Caco-2 (cell line): Measurements from ENCODE around the gene TSR3. TPM values are rescaled to one million over a fixed set of nuclear protein-coding genes. Genes with fewer than 3 reads are reported as not detected.

ENCODE experiments used
- BruUV-seq: library from RNA; stranded (reverse); fragments of 400-500 nt; replicated peaks from 2 replicates; lab custom pipeline; 2021; lab: Mats Ljungman, UMichigan
- CTCF ChIA-PET: fragments of 300-600 bp; sonication (Branson Sonifier 250); formaldehyde crosslinking; loops from one replicate; lab custom pipeline; 2022; ENCODE audit warnings: antibody characterized with exemption; lab: Charles Lee
- POLR2A ChIA-PET: fragments of 300-600 bp; sonication (Branson Sonifier 250); formaldehyde crosslinking; loops from one replicate; lab custom pipeline; 2022; ENCODE audit warnings: antibody characterized with exemption; lab: Charles Lee
- DNase-seq, 2 experiments: peaks; one replicate each; pipeline versions ENCODE4 v3.0.0 to v3.0.0-alpha.2; 2020 to 2022
- H3K27me3 ChIP-seq: replicated peaks from 2 replicates; pipeline ENCODE4 v1.6.0; 2011; ENCODE audit warnings: low read length; ENCODE audit not compliant: control insufficient read depth, insufficient read depth
- H3K36me3 ChIP-seq: 2 replicates; pipeline ENCODE4 v1.5.1; 2011; ENCODE audit warnings: low read length; ENCODE audit not compliant: control insufficient read depth, insufficient read depth
- H3K4me1 ChIP-seq: fragments of 250-450 bp; sonication (Bioruptor Pico); 2 replicates; pipeline ENCODE4 v1.5.1; 2020; ENCODE audit warnings: mild to moderate bottlenecking
- H3K4me3 ChIP-seq: 2 replicates; pipeline ENCODE4 v1.5.1; 2011; ENCODE audit warnings: low read depth, mild to moderate bottlenecking, control low read depth, low read length
- H3K9me3 ChIP-seq: fragments of 250-450 bp; sonication (Bioruptor Pico); 2 replicates; pipeline ENCODE4 v1.5.1; 2020; ENCODE audit warnings: mild to moderate bottlenecking, moderate library complexity
- H3K27ac Mint-ChIP-seq: one replicate; pipeline ENCODE4 v1.8.0; 2022; ENCODE audit warnings: mixed read lengths; ENCODE audit not compliant: unreplicated experiment
- H3K27me3 Mint-ChIP-seq: one replicate; pipeline ENCODE4 v1.8.0; 2022; ENCODE audit warnings: mixed read lengths; ENCODE audit not compliant: insufficient read depth, unreplicated experiment
- H3K36me3 Mint-ChIP-seq: one replicate; pipeline ENCODE4 v1.8.0; 2022; ENCODE audit warnings: mild to moderate bottlenecking, mixed read lengths; ENCODE audit not compliant: insufficient read depth, unreplicated experiment
- H3K4me1 Mint-ChIP-seq: one replicate; pipeline ENCODE4 v1.8.0; 2022; ENCODE audit warnings: low read depth, mixed read lengths; ENCODE audit not compliant: unreplicated experiment
- H3K4me3 Mint-ChIP-seq: one replicate; pipeline ENCODE4 v1.8.0; 2022; ENCODE audit warnings: mild to moderate bottlenecking, moderate library complexity, mixed read lengths; ENCODE audit not compliant: unreplicated experiment
- H3K9me3 Mint-ChIP-seq: one replicate; pipeline ENCODE4 v1.8.0; 2022; ENCODE audit warnings: mixed read lengths; ENCODE audit not compliant: unreplicated experiment
- intact Hi-C: fragments of 100-400 bp; cut with micrococcal nuclease; formaldehyde crosslinking; loops from one replicate; pipeline ENCODE4 v1.10.0; 2022; ENCODE audit not compliant: unreplicated experiment
- total RNA-seq: library from RNA; stranded (reverse); gene quantifications from 2 replicates; pipeline ENCODE4 v1.2.3, GENCODE V29; 2022
- TF ChIP-seq, protein P1 (sequence below), 2 experiments: fragments of 200-600 bp in 1 of 2; IDR thresholded peaks; 1 replicate in 1 of 2; 2 replicates in 1 of 2; pipeline versions ENCODE4 v1.5.1 to v1.8.0; 2011 to 2022; ENCODE audit warnings: antibody characterized with exemption in 1 of 2, control low read depth in 1 of 2, inconsistent platforms in 1 of 2, low read depth in 1 of 2, low read length in 1 of 2, mild to moderate bottlenecking in 1 of 2, moderate library complexity in 1 of 2; ENCODE audit not compliant: insufficient read depth in 1 of 2, severe bottlenecking in 1 of 2, unreplicated experiment in 1 of 2

The TSR3 gene
- total RNA-seq, 1 experiment from 2014 or later, result 48.6 TPM

DNA sequence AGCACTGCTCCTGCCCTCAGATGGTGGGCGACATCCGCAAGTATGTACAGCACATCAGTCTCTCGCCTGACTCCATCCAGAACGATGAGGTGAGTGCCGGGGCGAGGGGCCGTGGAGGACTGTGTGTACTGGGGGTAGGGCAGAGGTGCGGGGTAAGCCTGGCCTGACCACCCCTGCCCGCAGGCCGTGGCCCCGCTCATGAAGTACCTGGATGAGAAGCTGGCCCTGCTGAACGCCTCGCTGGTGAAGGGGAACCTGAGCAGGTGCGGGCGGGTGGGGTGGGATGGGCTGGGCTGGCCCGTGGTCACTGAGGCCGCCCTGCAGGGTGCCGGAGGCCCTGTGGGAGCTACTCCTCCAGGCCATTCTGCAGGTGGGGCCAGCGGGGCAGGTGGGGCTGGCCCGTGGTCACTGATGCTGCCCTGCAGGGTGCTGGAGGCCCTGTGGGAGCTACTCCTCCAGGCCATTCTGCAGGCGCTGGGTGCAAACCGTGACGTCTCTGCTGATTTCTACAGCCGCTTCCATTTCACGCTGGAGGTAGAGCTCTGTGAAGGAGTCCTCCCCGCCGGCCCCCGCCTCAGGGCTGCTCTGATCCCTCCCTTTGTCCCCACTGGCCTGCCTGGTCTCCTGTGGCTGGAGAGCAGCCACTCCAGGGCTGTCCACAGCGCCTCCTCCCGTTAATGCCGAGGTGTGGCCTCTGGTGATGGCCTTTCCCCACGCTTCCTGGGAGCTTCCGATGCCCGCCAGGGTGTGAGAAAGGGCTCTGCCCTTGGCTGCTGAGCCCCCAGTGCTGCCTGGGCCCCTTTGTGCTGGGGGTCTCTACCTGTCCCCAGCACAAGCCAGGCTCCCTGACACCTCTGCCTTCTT is 5.0 kb downstream of the TSR3 start:
- Mint-ChIP-seq H3K36me3 (peaks cover 8% of the 10 kb centered on the region), H3K9me3 (no peaks in the 10 kb centered on the region), H3K4me3 (no peak overlapping the region), H3K4me1 (peaks cover 8% of the 10 kb centered on the region), H3K27me3 (no peaks in the 10 kb centered on the region), H3K27ac (no peak overlapping the region)
- ChIA-PET CTCF (interaction anchor here (0.6 to 0.7 kb wide), 2 partner anchors 8 to 293 kb away, joined by 3 to 6 read pairs; no protein-coding TSS in a partner anchor), POLR2A (interaction anchor here (0.6 kb wide), 1 partner anchor 225 kb away, joined by 4 read pairs; no protein-coding TSS in a partner anchor)
- H3K4me1 ChIP-seq, result 0 out of 2 replicates have a peak, but pooled peaks cover 6% of the 10 kb centered on the region
- H3K27me3 ChIP-seq, result no peaks in the 10 kb centered on the region
- H3K4me3 ChIP-seq, result no peak overlapping the region
- intact Hi-C loops, result no loop called here
- no peak for DNase-seq
- BruUV-seq, result no TSS peak
- no peaks in the 10 kb centered on the region; the same call in none of the 2 replicates for H3K36me3 ChIP-seq
- H3K9me3 ChIP-seq, result no peaks in the 10 kb centered on the region
- TF ChIP-seq, protein P1, sequence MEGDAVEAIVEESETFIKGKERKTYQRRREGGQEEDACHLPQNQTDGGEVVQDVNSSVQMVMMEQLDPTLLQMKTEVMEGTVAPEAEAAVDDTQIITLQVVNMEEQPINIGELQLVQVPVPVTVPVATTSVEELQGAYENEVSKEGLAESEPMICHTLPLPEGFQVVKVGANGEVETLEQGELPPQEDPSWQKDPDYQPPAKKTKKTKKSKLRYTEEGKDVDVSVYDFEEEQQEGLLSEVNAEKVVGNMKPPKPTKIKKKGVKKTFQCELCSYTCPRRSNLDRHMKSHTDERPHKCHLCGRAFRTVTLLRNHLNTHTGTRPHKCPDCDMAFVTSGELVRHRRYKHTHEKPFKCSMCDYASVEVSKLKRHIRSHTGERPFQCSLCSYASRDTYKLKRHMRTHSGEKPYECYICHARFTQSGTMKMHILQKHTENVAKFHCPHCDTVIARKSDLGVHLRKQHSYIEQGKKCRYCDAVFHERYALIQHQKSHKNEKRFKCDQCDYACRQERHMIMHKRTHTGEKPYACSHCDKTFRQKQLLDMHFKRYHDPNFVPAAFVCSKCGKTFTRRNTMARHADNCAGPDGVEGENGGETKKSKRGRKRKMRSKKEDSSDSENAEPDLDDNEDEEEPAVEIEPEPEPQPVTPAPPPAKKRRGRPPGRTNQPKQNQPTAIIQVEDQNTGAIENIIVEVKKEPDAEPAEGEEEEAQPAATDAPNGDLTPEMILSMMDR (IDR thresholded peaks at IDR 0.05; ENCODE audit: insufficient read depth in 1 of 2, low read depth in 1 of 2, low read length in 1 of 2, severe bottlenecking in 1 of 2, unreplicated experiment in 1 of 2), result no peak

DNA sequence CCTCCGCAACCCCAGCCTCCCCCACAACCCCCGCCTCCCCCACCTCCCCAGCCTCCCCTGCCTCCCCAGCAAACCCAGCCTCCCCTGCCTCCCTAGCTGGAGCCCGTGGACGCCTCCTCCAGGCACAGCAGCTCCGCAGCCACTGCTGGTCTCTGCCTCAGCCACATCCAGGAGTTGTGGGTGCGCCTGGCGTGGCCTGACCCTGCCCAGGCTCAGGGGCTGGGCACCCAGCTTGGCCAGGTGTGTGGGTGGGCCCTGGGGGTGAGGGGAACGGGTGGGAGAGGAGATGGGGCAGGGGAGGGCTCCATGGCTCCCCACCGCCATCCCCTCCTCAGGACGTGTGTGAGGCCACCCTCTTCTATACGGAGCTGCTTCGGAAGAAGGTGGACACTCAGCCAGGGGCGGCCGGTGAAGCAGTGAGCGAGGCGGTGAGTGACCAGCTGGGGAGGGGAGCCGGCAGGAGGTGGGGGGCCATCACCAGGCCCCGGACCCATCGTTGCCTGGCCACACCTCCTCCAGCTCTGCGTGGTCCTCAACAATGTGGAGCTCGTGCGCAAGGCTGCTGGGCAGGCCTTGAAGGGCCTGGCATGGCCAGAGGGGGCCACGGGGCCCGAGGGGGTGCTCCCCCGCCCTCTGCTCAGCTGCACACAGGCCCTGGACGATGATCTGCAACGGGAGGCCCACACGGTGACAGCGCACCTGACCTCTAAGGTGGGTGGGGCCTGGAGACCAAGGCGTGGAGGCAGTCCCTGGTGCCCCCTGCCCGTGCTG is 5.8 kb downstream of the TSR3 start:
- Mint-ChIP-seq H3K9me3 (no peaks in the 10 kb centered on the region), H3K4me3 (no peak overlapping the region), H3K27ac (no peak overlapping the region), H3K36me3 (peaks cover 8% of the 10 kb centered on the region), H3K4me1 (peaks cover 8% of the 10 kb centered on the region), H3K27me3 (no peaks in the 10 kb centered on the region)
- Histone ChIP-seq H3K27me3 (no peaks in the 10 kb centered on the region), H3K4me3 (no peak overlapping the region), H3K9me3 (no peaks in the 10 kb centered on the region), H3K4me1 (0 out of 2 replicates have a peak, but pooled peaks cover 6% of the 10 kb centered on the region), H3K36me3 (no peaks in the 10 kb centered on the region; the same call in none of the 2 replicates)
- ChIA-PET POLR2A (no interaction called here), CTCF (interaction anchor here (0.6 kb wide), 1 partner anchor 294 kb away, joined by 6 read pairs; no protein-coding TSS in a partner anchor)
- no peak for DNase-seq
- no TSS peak for BruUV-seq
- intact Hi-C loops, result no loop called here
- TF ChIP-seq, protein P1 (IDR thresholded peaks at IDR 0.05; ENCODE audit: insufficient read depth in 1 of 2, low read depth in 1 of 2, low read length in 1 of 2, severe bottlenecking in 1 of 2, unreplicated experiment in 1 of 2), result no peak

DNA sequence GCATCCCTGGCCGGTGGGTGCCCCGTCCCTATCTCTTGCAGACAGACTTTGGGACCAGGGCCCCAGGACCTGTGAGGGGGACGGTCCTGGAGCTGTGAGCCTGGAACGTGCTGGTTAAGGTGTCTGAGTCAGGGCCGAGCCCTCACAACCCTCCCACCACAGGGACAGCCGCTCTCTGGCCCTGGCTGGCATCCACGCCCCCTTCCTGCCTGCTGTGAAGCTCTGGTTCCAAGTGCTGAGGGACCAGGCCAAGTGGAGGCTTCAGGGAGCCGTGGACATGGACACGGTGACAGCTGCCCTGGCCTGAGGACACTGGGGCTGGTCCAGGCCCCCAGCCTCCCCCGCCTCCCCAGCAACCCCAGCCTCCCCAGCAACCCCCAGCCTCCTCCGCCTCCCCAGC is 6.6 kb downstream of the TSR3 start:
- Histone ChIP-seq H3K36me3 (no peaks in the 10 kb centered on the region; the same call in 1 of the 2 replicates), H3K27me3 (no peaks in the 10 kb centered on the region), H3K9me3 (no peaks in the 10 kb centered on the region), H3K4me3 (no peak overlapping the region), H3K4me1 (0 out of 2 replicates have a peak, but pooled peaks cover 3% of the 10 kb centered on the region)
- ChIA-PET POLR2A (no interaction called here), CTCF (no interaction called here)
- H3K27me3 Mint-ChIP-seq, result peaks cover 3% of the 10 kb centered on the region
- no peak overlapping the region for H3K27ac Mint-ChIP-seq
- H3K36me3 Mint-ChIP-seq, result peaks cover 8% of the 10 kb centered on the region
- intact Hi-C loops, result no loop called here
- no TSS peak for BruUV-seq
- H3K4me1 Mint-ChIP-seq, result peaks cover 8% of the 10 kb centered on the region
- no peaks in the 10 kb centered on the region for H3K9me3 Mint-ChIP-seq
- TF ChIP-seq, protein P1 (IDR thresholded peaks at IDR 0.05; ENCODE audit: insufficient read depth in 1 of 2, low read depth in 1 of 2, low read length in 1 of 2, severe bottlenecking in 1 of 2, unreplicated experiment in 1 of 2), result no peak
- no peak overlapping the region for H3K4me3 Mint-ChIP-seq
- no peak for DNase-seq
